Left ventricle myocardium inferior (tissue), 1 donor: ENCODE measurements around the gene RPS6KA5. TPM values are rescaled to one million over a fixed set of nuclear protein-coding genes. Genes with fewer than 3 reads are reported as not detected.

ENCODE experiments used
- DNase-seq: peaks from one replicate; pipeline ENCODE4 v3.0.0-alpha.2; 2020
- H3K27ac ChIP-seq: fragments of 200-600 bp; replicated peaks from 2 replicates; pipeline ENCODE4 v1.8.0; 2021
- H3K27me3 ChIP-seq: fragments of 200-600 bp; 2 replicates; pipeline ENCODE4 v1.8.0; 2021; ENCODE audit warnings: low read depth
- H3K36me3 ChIP-seq: fragments of 200-600 bp; 2 replicates; pipeline ENCODE4 v1.8.0; 2021
- H3K4me1 ChIP-seq: fragments of 200-600 bp; 2 replicates; pipeline ENCODE4 v1.8.0; 2021
- H3K4me3 ChIP-seq: fragments of 200-600 bp; 2 replicates; pipeline ENCODE4 v1.8.0; 2021; ENCODE audit warnings: mild to moderate bottlenecking, moderate library complexity
- H3K9me3 ChIP-seq: fragments of 200-600 bp; replicated peaks from 2 replicates; pipeline ENCODE4 v1.8.0; 2021
- CTCF ChIP-seq: fragments of 200-600 bp; IDR thresholded peaks from 2 replicates; pipeline ENCODE4 v1.8.0; 2021; ENCODE audit warnings: antibody characterized with exemption, mild to moderate bottlenecking, borderline replicate concordance
- intact Hi-C: fragments of 100-400 bp; cut with micrococcal nuclease; formaldehyde crosslinking; loops from one replicate; pipeline ENCODE4 v1.11.0; 2022
- total RNA-seq: library from RNA; stranded (reverse); fragmentation: NEBNext Ultra II Directional; extraction: Animal tissue kit (Norgen Biotek cat#: 25700); gene quantifications from one replicate; pipeline ENCODE4 v1.2.1, GENCODE V29; 2021
- donor health status: DM: no; HTN: yes; CAD: no; lungs with severe emphysema.

Gene RPS6KA5
- total RNA-seq, 1 donor from 2014 or later, result 6.4 TPM

- intact Hi-C loops, result no loop called here
- no peak for TF ChIP-seq CTCF
- H3K27ac ChIP-seq, result no peak overlapping the region
These were observed 90.8 kb downstream of the RPS6KA5 start for GRCh38 chr14:90969531-90970166.

GRCh38 chr14:90968025-90968424, 92.4 kb downstream of the RPS6KA5 start:
- intact Hi-C loops, result no loop called here
- Histone ChIP-seq H3K9me3 (peaks cover 8% of the 10 kb centered on the region), H3K36me3 (no peaks in the 10 kb centered on the region), H3K4me3 (no peak overlapping the region), H3K4me1 (peaks cover 8% of the 10 kb centered on the region), H3K27ac (no peak overlapping the region), H3K27me3 (no peaks in the 10 kb centered on the region)
- TF ChIP-seq CTCF, result no peak
- DNase-seq, result no peak

More at GRCh38 chr14:90969531-90970166, 90.8 kb downstream of the RPS6KA5 start:
- H3K36me3 ChIP-seq, result no peaks in the 10 kb centered on the region
- DNase-seq, result no peak
- H3K9me3 ChIP-seq, result peaks cover 8% of the 10 kb centered on the region
- no peaks in the 10 kb centered on the region for H3K27me3 ChIP-seq
- peaks cover 8% of the 10 kb centered on the region for H3K4me1 ChIP-seq
- no peak overlapping the region for H3K4me3 ChIP-seq

DNA sequence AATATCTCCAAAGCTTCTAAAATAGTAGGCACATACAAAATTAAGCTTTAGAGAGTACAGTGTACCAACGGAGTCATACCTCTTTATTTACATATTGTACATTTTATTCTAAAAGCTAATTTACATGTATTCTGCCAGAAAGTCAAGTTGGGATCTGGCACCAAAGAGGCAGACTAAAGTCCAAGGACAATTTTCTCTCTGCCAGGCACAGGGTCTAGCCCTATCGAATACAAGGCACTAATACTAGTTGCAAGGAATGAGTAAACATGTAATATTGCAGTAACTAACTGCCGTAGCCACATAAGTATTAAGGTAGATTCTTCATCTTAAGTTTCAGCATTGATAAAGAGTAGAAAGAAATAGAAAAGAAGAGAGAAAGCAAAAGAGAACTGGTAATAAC, 93.9 kb downstream of the RPS6KA5 start:
- Histone ChIP-seq H3K36me3 (no peaks in the 10 kb centered on the region), H3K27me3 (no peaks in the 10 kb centered on the region), H3K27ac (no peak overlapping the region), H3K4me3 (no peak overlapping the region), H3K4me1 (peaks cover 8% of the 10 kb centered on the region), H3K9me3 (peaks cover 8% of the 10 kb centered on the region)
- no peak for TF ChIP-seq CTCF
- intact Hi-C loops, result no loop called here
- DNase-seq, result no peak

DNA sequence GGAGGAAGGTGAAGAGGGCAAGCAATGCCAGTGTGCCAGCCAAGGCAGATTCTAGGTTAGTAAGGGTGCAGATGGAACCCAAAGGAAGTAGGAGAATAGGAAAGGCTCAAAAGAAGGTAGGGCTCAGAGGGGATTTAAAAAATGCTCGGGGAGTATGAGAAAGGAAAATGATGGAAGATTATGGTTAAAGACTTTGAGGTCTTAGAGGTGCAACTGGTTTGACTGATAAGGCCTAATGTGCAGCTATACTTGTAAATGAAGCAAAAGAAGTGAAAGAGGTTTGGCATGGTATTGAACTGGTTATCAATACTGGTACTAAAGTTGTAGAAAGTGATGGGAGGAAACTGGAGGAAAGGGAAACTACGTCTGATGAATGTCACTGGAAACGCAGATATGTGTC, 94.7 kb downstream of the RPS6KA5 start:
- intact Hi-C loops, result no loop called here
- Histone ChIP-seq H3K36me3 (no peaks in the 10 kb centered on the region), H3K9me3 (peaks cover 8% of the 10 kb centered on the region), H3K4me1 (peaks cover 8% of the 10 kb centered on the region), H3K4me3 (no peak overlapping the region), H3K27me3 (no peaks in the 10 kb centered on the region), H3K27ac (no peak overlapping the region)
- no peak for DNase-seq
- no peak for TF ChIP-seq CTCF

DNA sequence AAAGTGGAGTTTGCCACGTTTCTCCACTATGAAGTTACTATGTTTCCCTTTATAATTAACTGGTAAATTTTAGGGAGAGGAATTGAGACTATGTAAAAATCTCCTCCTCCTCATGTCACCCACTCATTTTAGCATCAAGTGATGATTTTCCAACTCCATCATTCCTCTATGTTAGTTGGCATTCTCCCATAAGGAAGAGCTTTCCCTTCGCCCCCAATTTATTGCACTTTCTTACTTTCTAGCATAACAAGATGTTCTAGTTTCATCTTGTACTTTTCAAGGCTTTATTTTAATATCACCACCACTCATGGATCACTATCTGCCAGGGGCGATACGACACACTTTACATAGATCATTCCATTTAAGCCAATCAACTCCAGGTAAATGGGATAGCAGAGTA, 97.1 kb downstream of the RPS6KA5 start:
- intact Hi-C loops, result no loop called here
- Histone ChIP-seq H3K9me3 (peaks cover 8% of the 10 kb centered on the region), H3K27me3 (no peaks in the 10 kb centered on the region), H3K36me3 (no peaks in the 10 kb centered on the region), H3K4me3 (no peak overlapping the region), H3K27ac (no peak overlapping the region), H3K4me1 (no peaks in the 10 kb centered on the region)
- TF ChIP-seq CTCF, result no peak
- DNase-seq, result no peak
